GM21528 (cell line): ENCODE data around the gene PTPN23.

Experiments
- ATAC-seq: cut with Tn5 transposase; IDR thresholded peaks from one replicate; pipeline ENCODE4 v1.9.1; 2021; ENCODE audit warnings: mild to moderate bottlenecking, moderate library complexity; ENCODE audit not compliant: unreplicated experiment, low FRiP score

Gene PTPN23

DNA sequence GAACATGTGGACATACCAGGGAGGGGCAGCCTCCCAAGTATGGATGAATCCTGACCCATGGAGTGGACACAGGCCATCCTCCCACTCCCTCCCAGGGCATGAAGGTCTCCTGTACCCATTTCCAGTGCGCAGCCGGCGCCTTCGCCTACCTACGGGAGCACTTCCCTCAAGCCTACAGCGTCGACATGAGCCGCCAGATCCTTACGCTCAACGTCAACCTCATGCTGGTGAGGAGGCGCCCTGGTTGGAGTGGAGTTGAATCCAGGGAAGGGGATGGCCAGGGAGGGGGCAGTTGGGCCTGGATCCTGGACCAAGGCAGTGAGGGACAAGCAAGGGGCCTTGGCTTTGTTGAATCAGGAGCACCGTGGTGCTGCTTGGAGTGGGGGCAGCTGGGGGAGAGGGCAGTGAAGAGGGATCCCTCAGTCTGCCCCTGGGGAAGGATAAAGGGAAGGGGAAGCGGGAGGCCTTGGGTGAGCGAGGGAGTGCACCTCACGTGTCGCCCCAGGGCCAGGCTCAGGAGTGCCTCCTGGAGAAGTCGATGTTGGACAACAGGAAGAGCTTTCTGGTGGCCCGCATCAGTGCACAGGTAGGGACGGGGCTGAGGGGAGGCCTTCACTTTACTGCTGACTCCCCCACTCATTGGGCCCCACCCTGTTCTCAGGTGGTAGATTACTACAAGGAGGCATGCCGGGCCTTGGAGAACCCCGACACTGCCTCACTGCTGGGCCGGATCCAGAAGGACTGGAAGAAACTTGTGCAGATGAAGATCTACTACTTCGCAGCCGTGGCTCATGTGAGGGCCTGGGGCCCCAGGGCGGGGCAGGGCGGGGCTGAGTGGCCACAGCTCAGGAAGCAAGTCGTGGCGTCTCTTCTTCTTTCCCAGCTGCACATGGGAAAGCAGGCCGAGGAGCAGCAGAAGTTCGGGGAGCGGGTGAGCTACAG, 25.3 kb downstream of the PTPN23 start:
- ATAC-seq = no peak

DNA sequence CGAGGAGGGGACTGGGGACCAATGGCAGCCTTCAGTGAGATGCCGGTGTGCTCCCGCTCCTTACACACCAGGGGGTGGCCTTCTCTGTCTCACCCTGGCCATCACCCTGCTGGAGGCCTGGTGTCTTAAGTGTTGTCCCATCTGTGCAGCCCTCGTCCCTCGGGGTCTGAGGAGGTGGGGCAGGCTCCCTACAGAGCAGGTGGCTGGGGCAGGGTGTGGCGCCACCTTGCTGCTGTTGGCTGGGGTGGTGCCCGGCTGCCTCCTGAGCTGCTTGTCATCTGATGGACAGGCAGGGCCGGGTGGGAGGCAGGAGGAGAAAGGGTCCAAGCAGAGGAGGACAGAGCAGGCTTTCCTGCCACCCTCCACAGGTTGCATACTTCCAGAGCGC, 25.9 kb downstream of the PTPN23 start:
- ATAC-seq = no peak

DNA sequence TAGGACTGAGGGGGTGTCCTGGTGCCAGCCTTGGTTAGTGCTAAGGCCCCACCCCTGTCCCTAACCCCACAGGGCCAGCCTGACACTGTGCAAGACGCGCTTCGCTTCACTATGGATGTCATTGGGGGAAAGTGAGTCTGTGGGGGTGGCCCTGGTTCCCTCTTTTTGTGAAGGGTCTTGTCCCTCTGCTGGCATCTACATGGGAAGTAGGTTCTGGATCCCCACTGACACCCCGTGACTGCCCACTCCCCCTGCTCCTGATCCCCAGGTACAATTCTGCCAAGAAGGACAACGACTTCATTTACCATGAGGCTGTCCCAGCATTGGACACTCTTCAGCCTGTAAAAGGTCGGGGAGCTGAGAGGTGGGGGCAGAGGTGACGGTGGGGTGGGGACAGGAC, 26.4 kb downstream of the PTPN23 start:
- ATAC-seq = no peak

DNA sequence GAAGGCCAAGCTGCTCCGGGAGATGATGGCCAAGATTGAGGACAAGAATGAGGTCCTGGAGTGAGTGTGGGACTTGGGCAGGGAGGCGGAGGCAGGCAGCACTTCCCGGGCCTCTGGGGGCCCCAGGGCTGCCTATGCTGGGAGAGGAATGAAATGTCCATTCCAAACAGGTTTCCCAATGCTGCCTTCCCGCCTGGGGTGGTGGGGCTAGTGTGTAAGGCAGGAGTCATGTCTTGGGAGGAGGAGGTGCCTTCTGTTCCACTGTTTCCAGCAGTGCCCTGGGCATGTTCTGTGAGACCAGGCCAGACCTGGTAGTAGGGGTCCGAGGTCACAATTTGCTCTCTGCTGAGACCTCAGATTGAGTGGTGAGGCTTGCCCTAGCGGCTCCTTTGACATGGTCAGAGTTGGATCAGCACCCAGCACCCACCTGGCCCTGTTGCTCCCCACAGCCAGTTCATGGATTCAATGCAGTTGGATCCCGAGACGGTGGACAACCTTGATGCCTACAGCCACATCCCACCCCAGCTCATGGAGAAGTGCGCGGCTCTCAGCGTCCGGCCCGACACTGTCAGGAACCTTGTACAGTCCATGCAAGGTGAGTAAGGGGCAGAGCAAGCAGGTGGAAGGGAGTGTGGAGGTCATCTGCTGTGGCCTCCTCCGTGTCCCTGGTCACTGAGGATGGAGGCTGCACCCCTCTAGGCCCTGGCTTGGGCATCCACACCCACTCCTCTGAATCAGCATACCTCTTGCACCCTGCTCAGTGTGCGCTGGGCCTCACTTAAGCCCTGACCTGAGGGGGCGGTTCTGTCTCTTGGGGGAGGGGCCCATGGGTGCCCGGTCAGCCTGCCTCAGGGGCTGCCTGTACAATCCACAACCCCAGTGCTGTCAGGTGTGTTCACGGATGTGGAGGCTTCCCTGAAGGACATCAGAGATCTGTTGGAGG, 27.3 kb downstream of the PTPN23 start:
- no peak for ATAC-seq

DNA sequence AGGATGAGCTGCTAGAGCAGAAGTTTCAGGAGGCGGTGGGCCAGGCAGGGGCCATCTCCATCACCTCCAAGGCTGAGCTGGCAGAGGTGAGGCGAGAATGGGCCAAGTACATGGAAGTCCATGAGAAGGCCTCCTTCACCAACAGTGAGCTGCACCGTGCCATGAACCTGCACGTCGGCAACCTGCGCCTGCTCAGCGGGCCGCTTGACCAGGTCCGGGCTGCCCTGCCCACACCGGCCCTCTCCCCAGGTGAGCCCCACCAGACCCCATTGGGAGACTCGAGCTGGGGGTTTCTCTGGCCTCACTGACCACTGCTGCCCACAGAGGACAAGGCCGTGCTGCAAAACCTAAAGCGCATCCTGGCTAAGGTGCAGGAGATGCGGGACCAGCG, 28.0 kb downstream of the PTPN23 start:
- ATAC-seq = no peak

DNA sequence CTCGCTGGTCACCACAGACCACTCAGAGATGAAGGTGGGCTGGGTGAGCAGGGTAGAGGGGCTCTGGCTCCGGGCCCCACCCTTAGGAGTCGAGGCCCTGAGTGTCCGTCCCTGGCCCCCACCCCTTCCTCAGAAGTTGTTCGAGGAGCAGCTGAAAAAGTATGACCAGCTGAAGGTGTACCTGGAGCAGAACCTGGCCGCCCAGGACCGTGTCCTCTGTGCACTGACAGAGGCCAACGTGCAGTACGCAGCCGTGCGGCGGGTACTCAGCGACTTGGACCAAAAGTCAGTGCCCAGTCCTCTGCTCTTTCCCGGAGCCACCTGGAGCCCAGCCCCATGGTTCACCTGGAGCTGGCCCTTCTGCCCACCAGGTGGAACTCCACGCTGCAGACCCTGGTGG, 28.5 kb downstream of the PTPN23 start:
- no peak for ATAC-seq

DNA sequence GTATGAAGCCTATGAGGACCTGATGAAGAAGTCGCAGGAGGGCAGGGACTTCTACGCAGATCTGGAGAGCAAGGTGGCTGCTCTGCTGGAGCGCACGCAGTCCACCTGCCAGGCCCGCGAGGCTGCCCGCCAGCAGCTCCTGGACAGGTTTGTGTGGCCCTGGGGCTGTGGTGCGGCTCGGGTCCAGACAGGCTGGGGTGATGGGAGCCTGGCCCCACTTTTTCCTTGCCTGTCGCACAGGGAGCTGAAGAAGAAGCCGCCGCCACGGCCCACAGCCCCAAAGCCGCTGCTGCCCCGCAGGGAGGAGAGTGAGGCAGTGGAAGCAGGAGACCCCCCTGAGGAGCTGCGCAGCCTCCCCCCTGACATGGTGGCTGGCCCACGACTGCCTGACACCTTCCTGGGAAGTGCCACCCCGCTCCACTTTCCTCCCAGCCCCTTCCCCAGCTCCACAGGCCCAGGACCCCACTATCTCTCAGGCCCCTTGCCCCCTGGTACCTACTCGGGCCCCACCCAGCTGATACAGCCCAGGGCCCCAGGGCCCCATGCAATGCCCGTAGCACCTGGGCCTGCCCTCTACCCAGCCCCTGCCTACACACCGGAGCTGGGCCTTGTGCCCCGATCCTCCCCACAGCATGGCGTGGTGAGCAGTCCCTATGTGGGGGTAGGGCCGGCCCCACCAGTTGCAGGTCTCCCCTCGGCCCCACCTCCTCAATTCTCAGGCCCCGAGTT, 29.0 kb downstream of the PTPN23 start:
- ATAC-seq = no peak

DNA sequence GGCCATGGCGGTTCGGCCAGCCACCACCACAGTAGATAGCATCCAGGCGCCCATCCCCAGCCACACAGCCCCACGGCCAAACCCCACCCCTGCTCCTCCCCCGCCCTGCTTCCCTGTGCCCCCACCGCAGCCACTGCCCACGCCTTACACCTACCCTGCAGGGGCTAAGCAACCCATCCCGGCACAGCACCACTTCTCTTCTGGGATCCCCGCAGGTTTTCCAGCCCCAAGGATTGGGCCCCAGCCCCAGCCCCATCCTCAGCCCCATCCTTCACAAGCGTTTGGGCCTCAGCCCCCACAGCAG, 29.5 kb downstream of the PTPN23 start:
- no peak for ATAC-seq

DNA sequence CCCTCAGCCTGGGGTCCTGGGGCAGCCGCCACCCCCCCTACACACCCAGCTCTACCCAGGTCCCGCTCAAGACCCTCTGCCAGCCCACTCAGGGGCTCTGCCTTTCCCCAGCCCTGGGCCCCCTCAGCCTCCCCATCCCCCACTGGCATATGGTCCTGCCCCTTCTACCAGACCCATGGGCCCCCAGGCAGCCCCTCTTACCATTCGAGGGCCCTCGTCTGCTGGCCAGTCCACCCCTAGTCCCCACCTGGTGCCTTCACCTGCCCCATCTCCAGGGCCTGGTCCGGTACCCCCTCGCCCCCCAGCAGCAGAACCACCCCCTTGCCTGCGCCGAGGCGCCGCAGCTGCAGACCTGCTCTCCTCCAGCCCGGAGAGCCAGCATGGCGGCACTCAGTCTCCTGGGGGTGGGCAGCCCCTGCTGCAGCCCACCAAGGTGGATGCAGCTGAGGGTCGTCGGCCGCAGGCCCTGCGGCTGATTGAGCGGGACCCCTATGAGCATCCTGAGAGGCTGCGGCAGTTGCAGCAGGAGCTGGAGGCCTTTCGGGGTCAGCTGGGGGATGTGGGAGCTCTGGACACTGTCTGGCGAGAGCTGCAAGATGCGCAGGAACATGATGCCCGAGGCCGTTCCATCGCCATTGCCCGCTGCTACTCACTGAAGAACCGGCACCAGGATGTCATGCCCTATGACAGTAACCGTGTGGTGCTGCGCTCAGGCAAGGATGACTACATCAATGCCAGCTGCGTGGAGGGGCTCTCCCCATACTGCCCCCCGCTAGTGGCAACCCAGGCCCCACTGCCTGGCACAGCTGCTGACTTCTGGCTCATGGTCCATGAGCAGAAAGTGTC, 30.2 kb downstream of the PTPN23 start:
- ATAC-seq = no peak

DNA sequence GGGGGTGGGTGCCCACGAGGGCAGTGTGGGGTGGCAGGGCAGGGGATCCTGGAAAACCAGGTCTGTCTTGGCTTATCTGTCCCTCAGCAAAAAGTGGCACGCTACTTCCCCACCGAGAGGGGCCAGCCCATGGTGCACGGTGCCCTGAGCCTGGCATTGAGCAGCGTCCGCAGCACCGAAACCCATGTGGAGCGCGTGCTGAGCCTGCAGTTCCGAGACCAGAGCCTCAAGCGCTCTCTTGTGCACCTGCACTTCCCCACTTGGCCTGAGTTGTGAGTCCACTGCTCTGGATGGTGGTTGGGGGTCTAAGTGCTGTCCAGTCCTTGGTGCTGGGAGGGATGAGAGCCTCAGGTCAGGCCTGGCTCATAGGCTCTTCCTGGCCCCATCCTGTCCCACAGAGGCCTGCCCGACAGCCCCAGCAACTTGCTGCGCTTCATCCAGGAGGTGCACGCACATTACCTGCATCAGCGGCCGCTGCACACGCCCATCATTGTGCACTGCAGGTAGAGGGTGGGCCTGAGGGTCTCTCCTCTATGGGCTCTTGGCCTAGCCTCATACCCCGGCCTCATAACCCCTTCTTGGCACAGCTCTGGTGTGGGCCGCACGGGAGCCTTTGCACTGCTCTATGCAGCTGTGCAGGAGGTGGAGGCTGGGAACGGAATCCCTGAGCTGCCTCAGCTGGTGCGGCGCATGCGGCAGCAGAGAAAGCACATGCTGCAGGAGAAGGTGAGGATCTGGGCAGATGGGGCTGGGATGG, 31.1 kb downstream of the PTPN23 start:
- ATAC-seq = no peak

DNA sequence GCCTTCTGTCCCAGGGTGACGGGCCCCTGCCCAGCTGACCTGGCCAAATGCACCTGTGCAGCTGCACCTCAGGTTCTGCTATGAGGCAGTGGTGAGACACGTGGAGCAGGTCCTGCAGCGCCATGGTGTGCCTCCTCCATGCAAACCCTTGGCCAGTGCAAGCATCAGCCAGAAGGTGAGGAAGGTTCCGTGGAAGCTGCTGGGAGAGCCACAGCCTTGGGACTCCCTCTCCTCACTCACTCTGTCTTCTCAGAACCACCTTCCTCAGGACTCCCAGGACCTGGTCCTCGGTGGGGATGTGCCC, 31.6 kb downstream of the PTPN23 start:
- ATAC-seq = no peak

DNA sequence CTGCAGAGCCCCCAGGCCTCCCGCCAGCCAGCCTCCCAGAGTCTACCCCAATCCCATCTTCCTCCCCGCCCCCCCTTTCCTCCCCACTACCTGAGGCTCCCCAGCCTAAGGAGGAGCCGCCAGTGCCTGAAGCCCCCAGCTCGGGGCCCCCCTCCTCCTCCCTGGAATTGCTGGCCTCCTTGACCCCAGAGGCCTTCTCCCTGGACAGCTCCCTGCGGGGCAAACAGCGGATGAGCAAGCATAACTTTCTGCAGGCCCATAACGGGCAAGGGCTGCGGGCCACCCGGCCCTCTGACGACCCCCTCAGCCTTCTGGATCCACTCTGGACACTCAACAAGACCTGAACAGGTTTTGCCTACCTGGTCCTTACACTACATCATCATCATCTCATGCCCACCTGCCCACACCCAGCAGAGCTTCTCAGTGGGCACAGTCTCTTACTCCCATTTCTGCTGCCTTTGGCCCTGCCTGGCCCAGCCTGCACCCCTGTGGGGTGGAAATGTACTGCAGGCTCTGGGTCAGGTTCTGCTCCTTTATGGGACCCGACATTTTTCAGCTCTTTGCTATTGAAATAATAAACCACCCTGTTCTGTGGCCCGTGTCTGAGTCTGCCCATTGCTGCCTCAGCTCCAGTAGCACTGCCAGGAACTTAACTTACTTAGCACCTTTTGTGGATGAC, 32.2 kb downstream of the PTPN23 start:
- ATAC-seq = no peak

DNA sequence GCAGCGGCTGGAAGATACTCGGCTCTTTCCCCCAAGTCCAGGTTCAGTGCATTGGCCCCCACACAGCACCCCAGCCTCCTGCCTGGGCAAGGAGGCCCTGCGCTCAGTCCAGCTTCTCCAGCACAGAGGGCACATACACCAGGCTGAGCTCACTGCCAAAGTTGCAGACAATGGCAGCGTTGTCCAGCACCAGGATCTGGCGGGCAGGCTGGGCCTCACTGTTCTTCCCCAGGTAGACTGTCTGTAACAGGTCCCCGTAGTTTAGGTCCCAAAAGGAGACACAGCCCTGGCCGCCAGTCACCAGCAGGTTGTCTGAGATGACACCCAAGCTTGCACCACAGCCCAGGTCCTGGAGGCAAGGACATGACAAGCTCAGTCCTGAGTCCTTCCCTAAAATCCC, 32.9 kb downstream of the PTPN23 start:
- ATAC-seq = no peak

DNA sequence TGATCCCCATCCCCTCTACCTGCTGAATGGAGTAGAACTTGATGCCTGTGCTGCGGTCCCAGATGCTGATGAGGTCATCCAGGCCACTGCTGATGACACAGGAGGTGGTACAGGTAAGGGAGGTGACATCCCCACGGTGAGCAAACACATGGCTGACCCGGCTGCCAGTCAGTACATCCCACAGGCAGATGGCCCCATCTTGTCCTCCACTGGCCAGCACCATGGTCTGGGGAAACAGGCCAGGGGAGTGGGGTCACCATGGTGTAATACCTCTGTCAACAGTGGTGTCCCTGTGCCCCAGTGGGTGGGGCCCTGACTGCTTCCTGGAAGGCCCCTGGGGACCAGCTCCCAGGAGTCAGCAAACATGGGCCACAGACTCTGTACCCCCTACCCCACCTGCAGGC, 33.3 kb downstream of the PTPN23 start:
- ATAC-seq = no peak

DNA sequence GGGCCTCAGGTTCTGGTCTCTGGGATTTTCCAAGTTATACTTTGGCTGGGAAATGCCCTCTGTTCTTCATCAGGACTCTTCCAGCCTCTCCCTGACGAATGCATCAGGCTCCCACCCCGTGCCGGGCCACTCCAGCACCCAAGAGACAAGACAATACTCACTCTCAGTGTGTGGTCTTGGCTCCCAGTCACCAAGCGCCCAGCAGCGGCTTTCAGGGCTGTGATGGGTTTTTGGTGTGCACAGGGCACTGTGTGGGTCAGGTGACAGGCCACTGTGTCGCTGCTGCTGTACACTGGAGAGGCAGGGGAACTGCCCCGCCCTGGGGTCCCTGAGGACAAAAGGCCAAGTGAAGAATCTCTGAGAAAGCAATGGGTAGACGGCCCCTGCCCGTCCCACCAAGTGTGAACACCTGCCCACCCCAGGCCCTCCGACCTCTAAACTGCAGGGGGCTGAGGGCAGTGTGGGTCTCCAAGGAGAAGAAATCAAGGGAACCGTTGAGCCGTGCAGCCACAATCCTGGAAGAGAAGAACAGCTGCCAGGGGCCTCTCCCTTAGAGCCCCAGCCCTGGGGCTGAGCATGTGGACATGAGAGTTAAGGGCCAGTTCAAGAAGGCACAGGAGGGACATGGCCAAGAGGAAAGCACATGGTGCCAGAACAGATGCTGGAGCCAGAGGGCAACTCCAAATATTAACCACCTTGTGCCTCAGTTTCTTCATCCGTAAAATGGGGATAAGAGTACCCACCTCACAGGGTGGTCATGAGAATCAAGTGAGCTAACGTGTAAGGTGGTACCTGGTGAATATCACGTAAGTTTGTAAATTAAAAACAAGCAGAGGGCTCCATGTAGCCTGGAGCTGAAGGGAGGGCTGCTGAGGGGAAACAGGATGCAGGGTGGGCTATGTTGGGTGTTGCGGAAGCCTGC, 34.1 kb downstream of the PTPN23 start:
- ATAC-seq = no peak

DNA sequence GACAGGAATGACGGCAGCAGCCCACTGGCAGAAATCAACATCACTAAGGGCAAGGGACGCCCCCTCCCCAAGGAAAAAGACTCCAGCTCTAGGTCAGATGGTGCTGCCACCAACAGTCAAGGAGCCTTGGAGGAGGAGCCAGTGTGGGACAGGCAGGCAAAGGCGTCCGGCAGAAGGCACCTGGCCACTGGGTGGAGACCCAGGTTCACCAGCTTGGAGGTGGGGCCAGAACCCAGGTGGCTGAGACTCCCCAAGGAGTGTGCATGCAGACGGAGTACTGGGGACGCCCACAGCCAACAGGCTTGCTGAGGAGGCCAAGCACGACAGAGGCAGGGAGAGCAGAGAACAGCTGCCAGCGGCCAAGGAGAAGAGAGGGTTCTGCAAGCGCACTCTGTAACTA, 35.2 kb downstream of the PTPN23 start:
- ATAC-seq = no peak

DNA sequence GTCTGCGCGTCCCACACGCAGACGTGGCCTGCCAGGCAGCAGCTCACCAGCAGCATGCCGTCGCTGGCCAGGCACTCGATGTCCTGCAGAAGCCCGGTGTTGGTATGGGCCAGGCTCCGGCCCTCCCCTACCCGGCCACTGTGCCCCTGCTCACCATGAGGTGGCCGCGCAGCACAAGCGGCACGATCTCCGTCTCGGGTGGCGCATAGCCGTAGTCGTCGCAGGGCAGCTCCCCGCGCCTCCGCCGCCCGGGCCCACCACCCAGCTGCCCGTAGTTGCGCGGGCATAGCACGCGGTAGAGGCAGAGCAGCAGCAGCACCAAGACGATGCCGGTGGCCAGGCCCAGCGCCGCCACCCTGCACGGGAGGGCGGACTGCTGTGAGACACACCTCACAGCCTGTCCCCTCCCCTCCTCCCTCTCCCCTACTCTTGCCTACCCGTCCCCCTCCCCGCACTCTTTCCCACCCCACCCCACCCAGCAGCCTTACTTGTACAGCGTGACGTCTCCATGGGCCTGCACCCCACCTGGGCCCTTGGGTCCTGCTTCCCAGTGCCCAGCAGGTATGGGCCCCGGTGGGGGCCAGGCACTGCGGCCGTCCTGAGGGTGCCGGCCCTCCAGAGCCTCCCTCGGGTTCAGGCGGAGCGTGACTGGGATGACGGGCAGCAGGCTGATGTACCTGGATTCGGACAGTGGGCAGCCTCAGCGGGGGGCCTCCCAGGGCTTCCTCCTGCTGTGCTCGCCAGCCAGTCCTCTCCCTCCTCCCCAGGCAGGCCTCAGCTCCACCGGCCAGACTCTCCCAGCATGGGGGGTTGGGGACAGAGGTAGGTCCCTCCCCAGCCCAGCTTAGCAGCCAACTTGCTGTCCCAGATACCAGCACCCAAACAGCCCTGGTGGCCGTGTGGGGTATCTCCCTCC, 37.6 kb downstream of the PTPN23 start:
- no peak for ATAC-seq
